Keratinocyte (primary cell): ENCODE measurements around the gene NKX2-4. TPM values are rescaled to one million over a fixed set of nuclear protein-coding genes. Genes with fewer than 3 reads are reported as not detected.

Experiments
- DNase-seq: peaks from one replicate; pipeline ENCODE4 v3.0.0-alpha.2; 2011; ENCODE audit warnings: low read depth, missing footprints, low spot score
- FAIRE-seq: peaks from 2 replicates; lab custom pipeline; 2011; peaks lifted over from hg19 to GRCh38; lab: Jason Lieb, UNC
- H2AFZ ChIP-seq: 2 replicates; pipeline ENCODE4 v1.6.0; 2012; ENCODE audit warnings: low read length, control low read depth, inconsistent platforms; ENCODE audit not compliant: control insufficient read depth
- H3K27ac ChIP-seq: 2 replicates; pipeline ENCODE4 v1.5.1; 2011; ENCODE audit warnings: low read length; ENCODE audit not compliant: control insufficient read depth, insufficient read depth
- H3K27me3 ChIP-seq: 3 replicates; pipeline ENCODE4 v1.6.0; 2011; ENCODE audit warnings: low read length; ENCODE audit not compliant: control insufficient read depth, insufficient read depth; ENCODE audit errors: extremely low read depth
- H3K36me3 ChIP-seq, 2 experiments: 2 replicates in 1 of 2; 3 replicates in 1 of 2; pipeline ENCODE4 v1.5.1; 2011; ENCODE audit warnings: low read length in 2 of 2, mild to moderate bottlenecking in 1 of 2; ENCODE audit not compliant: control insufficient read depth in 2 of 2, insufficient read depth in 2 of 2; ENCODE audit errors: extremely low read depth in 1 of 2
- H3K4me1 ChIP-seq: 3 replicates; pipeline ENCODE4 v1.5.1; 2011; ENCODE audit warnings: low read length; ENCODE audit not compliant: control insufficient read depth, insufficient read depth; ENCODE audit errors: extremely low read depth
- H3K4me2 ChIP-seq: 3 replicates; pipeline ENCODE4 v1.6.0; 2011; ENCODE audit warnings: low read depth, low read length; ENCODE audit not compliant: control insufficient read depth, insufficient read depth; ENCODE audit errors: extremely low read depth
- H3K4me3 ChIP-seq, 3 experiments: fragments of 200-600 bp in 1 of 3; sonication (generic) in 1 of 3; 2 replicates in 2 of 3; 3 replicates in 1 of 3; pipeline ENCODE4 v1.5.1; 2011 to 2016; ENCODE audit warnings: low read length in 3 of 3, mild to moderate bottlenecking in 3 of 3, control low read depth in 2 of 3, inconsistent platforms in 1 of 3, low read depth in 1 of 3, mixed read lengths in 1 of 3, mixed run types in 1 of 3, moderate library complexity in 1 of 3; ENCODE audit not compliant: control insufficient read depth in 2 of 3, insufficient read depth in 2 of 3; ENCODE audit errors: extremely low read depth in 1 of 3
- H3K79me2 ChIP-seq: 2 replicates; pipeline ENCODE4 v1.6.0; 2012; ENCODE audit warnings: low read length; ENCODE audit not compliant: control insufficient read depth, insufficient read depth
- H3K9ac ChIP-seq: 3 replicates; pipeline ENCODE4 v1.6.0; 2011; ENCODE audit warnings: low read length; ENCODE audit not compliant: control insufficient read depth, insufficient read depth; ENCODE audit errors: extremely low read depth
- H3K9me1 ChIP-seq: 3 replicates; pipeline ENCODE4 v1.6.0; 2011; ENCODE audit warnings: low read length; ENCODE audit not compliant: control insufficient read depth, insufficient read depth; ENCODE audit errors: extremely low read depth
- H3K9me3 ChIP-seq: 2 replicates; pipeline ENCODE4 v1.5.1; 2012; ENCODE audit warnings: low read depth, low read length; ENCODE audit not compliant: control insufficient read depth
- H4K20me1 ChIP-seq: 3 replicates; pipeline ENCODE4 v1.6.0; 2011; ENCODE audit warnings: low read length; ENCODE audit not compliant: control insufficient read depth, insufficient read depth; ENCODE audit errors: extremely low read depth
- EZH2 ChIP-seq: IDR thresholded peaks from one replicate; pipeline ENCODE4 v1.6.1; 2012; ENCODE audit warnings: inconsistent platforms, mild to moderate bottlenecking, low read length, moderate library complexity
- dilution Hi-C: fragments of 300-500 bp; cut with MboI; formaldehyde crosslinking; loops from one replicate; pipeline ENCODE4 v1.7.0; 2020; ENCODE audit warnings: low sequenced_read_pairs; ENCODE audit not compliant: extremely low pct_ligation_motif_present
- polyA plus RNA-seq, 5 experiments: library from polyadenylated mRNA; depleted of rRNA in 3 of 5; stranded (reverse) in 3 of 5; stranded (forward) in 1 of 5; unstranded in 1 of 5; fragments of >200 nt; gene quantifications; 1 replicate in 1 of 5; 2 replicates in 3 of 5; 3 replicates in 1 of 5; pipeline versions ENCODE4 v1.2.1 to v1.2.3, GENCODE V29; 2011 to 2012; ENCODE audit warnings: missing spikeins in 2 of 5, low read depth in 1 of 5, low replicate concordance in 1 of 5
- TF ChIP-seq, protein P1 (sequence below), 3 experiments: IDR thresholded peaks in 1 of 3; conservative IDR thresholded peaks in 1 of 3; optimal IDR thresholded peaks in 1 of 3; 2 replicates in 2 of 3; 3 replicates in 1 of 3; pipeline versions ENCODE3 to v1.5.1; 2011; ENCODE audit warnings: low read length in 3 of 3, mild to moderate bottlenecking in 3 of 3, moderate library complexity in 2 of 3, control low read depth in 1 of 3, inconsistent platforms in 1 of 3; ENCODE audit not compliant: insufficient read depth in 2 of 3; ENCODE audit errors: extremely low read depth in 1 of 3

Gene NKX2-4
- polyA plus RNA-seq, 1 donor (not counting 4 experiments of a cell fraction or from before 2014, with no cell fraction given), result not detected

DNA sequence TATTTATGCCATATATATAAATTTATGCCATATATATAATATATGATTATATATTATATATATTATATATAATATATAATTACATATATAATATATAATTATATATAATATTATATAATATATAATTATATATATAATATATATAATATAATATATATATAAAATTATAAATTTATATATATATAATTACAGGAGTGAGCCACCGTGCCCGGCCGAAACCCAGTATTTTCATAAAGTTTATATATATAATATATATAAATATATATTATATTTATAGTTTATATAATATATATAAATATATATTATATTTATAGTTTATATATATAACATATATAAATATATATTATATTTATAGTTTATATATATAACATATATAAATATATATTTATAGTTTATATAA lies 31.6 kb downstream of the NKX2-4 start:
- no peaks in the 10 kb centered on the region for H3K4me1 ChIP-seq
- no peak overlapping the region for H2AFZ ChIP-seq
- no peaks in the 10 kb centered on the region for H3K9me1 ChIP-seq
- FAIRE-seq (no peak), DNase-seq (no peak)
- H3K27me3 ChIP-seq, result no peaks in the 10 kb centered on the region
- dilution Hi-C loops, result no loop called here
- H3K4me2 ChIP-seq, result no peak overlapping the region
- H3K79me2 ChIP-seq, result no peaks in the 10 kb centered on the region
- no peak overlapping the region for H3K4me3 ChIP-seq
- no peak overlapping the region for H3K9ac ChIP-seq
- TF ChIP-seq, protein P1, sequence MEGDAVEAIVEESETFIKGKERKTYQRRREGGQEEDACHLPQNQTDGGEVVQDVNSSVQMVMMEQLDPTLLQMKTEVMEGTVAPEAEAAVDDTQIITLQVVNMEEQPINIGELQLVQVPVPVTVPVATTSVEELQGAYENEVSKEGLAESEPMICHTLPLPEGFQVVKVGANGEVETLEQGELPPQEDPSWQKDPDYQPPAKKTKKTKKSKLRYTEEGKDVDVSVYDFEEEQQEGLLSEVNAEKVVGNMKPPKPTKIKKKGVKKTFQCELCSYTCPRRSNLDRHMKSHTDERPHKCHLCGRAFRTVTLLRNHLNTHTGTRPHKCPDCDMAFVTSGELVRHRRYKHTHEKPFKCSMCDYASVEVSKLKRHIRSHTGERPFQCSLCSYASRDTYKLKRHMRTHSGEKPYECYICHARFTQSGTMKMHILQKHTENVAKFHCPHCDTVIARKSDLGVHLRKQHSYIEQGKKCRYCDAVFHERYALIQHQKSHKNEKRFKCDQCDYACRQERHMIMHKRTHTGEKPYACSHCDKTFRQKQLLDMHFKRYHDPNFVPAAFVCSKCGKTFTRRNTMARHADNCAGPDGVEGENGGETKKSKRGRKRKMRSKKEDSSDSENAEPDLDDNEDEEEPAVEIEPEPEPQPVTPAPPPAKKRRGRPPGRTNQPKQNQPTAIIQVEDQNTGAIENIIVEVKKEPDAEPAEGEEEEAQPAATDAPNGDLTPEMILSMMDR (optimal IDR thresholded peaks at IDR 0.05 in 1 of 3, IDR thresholded peaks at IDR 0.05 in 1 of 3, conservative IDR thresholded peaks at IDR 0.05 in 1 of 3; ENCODE audit: extremely low read depth in 1 of 3, insufficient read depth in 2 of 3, low read length in 3 of 3), result no peak
- TF ChIP-seq EZH2, result no peak
- H3K36me3 ChIP-seq, result peaks cover 5 to 14% of the 10 kb centered on the region in 2 experiments
- no peaks in the 10 kb centered on the region for H4K20me1 ChIP-seq
- no peaks in the 10 kb centered on the region for H3K9me3 ChIP-seq
- H3K27ac ChIP-seq, result no peak overlapping the region

DNA sequence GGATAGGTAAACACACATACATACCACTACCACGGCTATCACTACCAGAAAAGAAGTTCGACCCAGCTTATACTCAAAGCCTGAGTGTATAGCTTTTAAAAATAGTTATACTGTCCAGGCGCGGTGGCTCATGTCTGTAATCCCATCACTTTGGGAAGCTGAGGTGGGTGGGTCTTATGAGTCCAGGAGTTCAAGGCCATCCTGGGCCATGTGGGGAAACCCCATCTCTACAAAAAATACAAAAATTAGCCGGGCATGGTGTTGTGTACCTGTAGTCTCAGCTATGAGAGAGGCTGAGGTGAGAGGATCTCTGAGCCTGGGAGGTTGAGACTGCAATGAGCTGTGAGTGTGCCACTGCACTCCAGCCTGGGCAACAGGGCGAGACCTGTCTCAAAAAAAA lies 32.9 kb downstream of the NKX2-4 start:
- Histone ChIP-seq H3K27ac (no peak overlapping the region), H3K9me1 (no peaks in the 10 kb centered on the region), H2AFZ (no peak overlapping the region), H4K20me1 (no peaks in the 10 kb centered on the region), H3K9ac (no peak overlapping the region), H3K27me3 (no peaks in the 10 kb centered on the region), H3K9me3 (no peaks in the 10 kb centered on the region), H3K79me2 (no peaks in the 10 kb centered on the region), H3K36me3 (peaks cover 6 to 18% of the 10 kb centered on the region in 2 experiments), H3K4me3 (no peak overlapping the region), H3K4me1 (no peaks in the 10 kb centered on the region), H3K4me2 (no peak overlapping the region)
- TF ChIP-seq, protein P1 (optimal IDR thresholded peaks at IDR 0.05 in 1 of 3, IDR thresholded peaks at IDR 0.05 in 1 of 3, conservative IDR thresholded peaks at IDR 0.05 in 1 of 3; ENCODE audit: extremely low read depth in 1 of 3, insufficient read depth in 2 of 3, low read length in 3 of 3), result no peak
- no peak for TF ChIP-seq EZH2
- dilution Hi-C loops, result no loop called here
- FAIRE-seq, result no peak
- no peak for DNase-seq
